Raji (cell line): ENCODE measurements around the gene IFNG.

Experiments used
- POLR2A ChIP-seq: IDR thresholded peaks from 2 replicates; pipeline ENCODE4 v1.6.1; 2011; ENCODE audit warnings: low read depth, low read length, control low read depth; ENCODE audit not compliant: insufficient read depth

Gene IFNG

DNA sequence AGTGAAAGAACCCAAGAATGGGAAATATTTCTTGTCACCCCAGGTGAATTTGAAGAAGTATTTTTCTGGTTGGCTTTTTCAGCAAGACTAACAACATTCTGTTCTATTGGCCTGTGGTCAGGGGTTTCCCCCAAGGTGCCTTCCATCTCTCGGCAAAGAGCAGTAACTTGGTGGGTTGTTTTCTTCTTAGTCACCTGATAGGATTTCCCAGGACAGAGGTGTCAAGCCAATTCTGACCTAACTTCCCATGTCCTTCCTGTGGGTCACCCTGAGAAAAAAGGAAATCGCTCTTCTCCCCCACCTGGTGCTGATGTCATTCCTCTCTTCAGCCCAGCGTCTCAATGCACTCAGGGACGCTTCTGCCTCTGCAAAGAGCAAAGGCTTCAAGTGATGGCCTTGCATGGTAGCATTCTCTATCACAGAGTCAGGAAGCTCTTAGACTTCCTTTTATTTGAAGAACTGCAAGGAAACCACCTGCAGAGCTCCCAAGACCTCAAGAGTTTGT lies 16.1 kb upstream of the IFNG start:
- TF ChIP-seq POLR2A = no peak

DNA sequence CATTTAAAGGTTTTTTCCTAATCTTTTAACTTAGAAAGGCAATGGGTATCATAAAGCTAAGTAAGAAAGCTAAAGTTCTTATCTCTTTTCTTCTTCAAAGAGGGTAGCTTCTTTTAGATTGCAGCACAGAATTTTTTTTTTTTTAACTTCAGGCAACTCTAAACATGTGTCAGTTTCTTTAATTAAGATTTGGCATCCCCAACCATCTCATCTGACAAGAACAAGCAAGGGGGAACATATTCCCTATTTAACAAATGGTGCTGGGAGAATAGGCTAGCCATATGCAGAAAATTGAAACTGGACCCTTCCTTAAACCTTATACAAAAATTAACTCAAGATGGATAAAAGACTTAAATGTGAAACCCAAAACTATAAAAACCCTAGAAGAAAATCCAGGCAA lies 14.3 kb upstream of the IFNG start:
- no peak for TF ChIP-seq POLR2A

GRCh38 chr12:68170726-68171125 lies 11.2 kb upstream of the IFNG start:
- TF ChIP-seq POLR2A = no peak

DNA sequence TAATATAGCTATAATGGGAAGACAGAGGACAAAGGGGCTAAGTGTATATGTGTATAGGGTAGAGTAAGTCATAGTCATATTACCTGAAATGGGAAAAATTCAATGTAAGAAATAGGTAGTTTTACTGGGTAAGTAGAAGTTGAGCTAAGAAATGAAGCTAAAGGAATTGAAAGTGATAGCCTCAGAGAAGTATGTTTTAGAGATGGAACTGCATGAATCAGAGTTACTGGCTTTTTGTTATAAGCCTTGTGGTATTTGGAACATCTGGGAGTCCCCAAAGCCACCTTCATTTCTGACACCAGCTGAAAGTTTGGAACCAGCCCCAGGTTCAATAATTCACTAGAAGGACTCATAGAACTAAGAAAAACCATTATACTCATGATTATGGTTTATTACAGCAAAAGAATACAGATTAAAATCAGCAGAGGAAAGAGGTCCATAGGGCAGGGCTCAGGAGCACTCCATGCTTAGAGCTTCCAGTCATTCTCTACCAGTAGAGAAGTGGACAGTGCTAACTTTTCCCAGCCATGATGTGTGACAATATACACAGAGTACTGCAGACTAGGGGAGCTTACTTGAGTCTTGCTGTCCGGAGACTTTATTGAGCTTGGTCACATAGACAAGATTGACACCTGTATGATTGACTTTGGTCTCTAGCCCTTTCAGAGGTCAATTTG lies 9.8 kb upstream of the IFNG start:
- TF ChIP-seq POLR2A = no peak

- no peak for TF ChIP-seq POLR2A
Observed at GRCh38 chr12:68166317-68166831, 6.8 kb upstream of the IFNG start.

- TF ChIP-seq POLR2A = no peak
Observed at GRCh38 chr12:68163560-68164081, 4.1 kb upstream of the IFNG start.

DNA sequence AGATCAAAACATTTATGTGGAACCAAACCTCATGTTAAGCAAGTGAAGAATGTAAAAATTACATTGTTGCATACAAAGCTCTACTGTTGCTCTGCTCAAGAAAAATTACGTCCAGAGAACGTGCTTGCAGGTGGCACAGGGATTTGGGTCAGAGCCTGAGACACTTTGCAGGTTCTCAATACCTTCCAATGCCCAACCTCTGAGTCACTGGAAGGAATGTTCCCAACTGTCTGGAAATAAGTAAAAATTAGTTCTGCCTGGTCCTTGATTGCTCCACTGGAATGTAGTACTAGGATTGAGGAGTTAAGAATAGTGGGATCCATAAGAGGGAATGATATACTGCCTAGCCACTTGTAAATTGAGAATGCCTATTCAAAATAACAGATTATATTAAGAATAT lies 2.8 kb upstream of the IFNG start:
- no peak for TF ChIP-seq POLR2A

DNA sequence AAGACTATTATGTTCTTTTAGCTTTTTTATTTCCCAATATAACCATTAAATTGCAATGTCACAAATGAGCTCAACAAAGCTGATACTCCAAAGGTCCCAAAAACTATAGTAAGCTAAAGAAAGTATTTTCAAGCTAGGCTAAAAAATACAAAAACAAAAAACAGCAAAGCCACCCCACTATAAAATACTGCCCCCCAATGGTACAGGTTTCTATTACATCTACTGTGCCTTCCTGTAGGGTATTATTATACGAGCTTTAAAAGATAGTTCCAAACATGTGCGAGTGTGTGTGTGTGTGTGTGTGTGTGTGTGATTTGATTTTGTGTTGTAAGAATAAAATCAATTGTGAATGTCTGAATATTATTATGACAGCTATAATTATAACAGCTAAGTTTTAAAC lies 1.1 kb downstream of the IFNG start:
- TF ChIP-seq POLR2A = no peak

GRCh38 chr12:68157380-68157779 lies 2.2 kb downstream of the IFNG start:
- TF ChIP-seq POLR2A = no peak

GRCh38 chr12:68156636-68157035 lies 2.9 kb downstream of the IFNG start:
- TF ChIP-seq POLR2A = no peak

GRCh38 chr12:68154779-68155178 lies 4.8 kb downstream of the IFNG start:
- no peak for TF ChIP-seq POLR2A

DNA sequence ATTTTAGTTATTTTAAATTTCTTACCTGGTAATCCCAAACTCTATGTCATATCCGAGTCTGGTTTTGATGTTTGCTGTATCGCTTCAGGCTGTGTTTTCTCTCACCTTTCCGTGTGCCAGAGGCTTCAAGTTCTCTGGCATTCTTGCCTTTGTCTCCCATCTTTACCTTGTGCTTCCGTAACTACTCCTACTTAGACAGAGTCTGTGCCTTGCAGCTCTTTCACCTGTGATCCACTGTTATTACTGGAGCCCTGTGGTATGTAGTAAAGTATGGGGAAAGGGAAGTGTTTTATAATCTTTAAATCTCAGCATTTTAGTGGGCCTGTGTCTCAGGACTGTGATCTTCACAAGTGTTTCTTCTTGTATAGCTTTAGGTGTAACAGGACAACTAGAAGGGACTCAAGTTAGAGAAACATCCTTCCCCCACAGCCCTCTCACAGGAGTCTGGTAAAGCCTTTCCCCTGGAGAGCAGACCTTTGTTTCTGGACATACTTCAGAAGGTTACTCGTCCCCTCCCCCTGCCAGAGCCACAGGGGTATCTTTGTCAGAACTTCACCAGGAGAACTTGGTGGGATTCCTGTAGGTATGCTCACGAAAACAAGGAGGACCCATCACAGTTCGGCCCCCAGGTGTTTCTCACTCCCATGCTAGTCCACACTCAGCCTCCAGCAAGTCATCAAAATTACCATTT lies 11.1 kb downstream of the IFNG start:
- TF ChIP-seq POLR2A = no peak

GRCh38 chr12:68140556-68140955 lies 19.0 kb downstream of the IFNG start:
- no peak for TF ChIP-seq POLR2A

GRCh38 chr12:68139941-68140340 lies 19.6 kb downstream of the IFNG start:
- no peak for TF ChIP-seq POLR2A

DNA sequence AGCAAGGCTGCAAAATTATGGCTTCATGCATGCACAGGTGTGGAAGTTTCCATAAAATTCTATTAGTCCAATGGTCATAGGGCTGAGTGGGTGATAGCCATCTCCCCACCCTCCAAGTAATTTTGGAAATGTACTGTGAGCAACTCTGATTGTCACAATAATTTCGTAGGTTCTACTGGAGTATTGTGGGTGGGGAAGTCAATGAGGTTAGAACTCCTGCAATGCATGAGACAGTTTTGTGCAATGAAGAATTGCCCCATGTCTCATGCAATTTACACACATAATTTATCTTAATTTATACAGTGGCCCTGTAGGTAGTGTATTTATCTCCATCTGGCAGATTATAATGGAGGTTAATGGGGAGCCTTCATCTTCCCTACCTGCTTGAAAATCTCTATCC lies 20.5 kb downstream of the IFNG start:
- no peak for TF ChIP-seq POLR2A

GRCh38 chr12:68138480-68138879 lies 21.1 kb downstream of the IFNG start:
- TF ChIP-seq POLR2A = no peak
